ENCODE results near the gene RNASE7.
A peak's percentile ranks its signal among the peaks of the same experiment; 100 is the strongest.

DNA sequence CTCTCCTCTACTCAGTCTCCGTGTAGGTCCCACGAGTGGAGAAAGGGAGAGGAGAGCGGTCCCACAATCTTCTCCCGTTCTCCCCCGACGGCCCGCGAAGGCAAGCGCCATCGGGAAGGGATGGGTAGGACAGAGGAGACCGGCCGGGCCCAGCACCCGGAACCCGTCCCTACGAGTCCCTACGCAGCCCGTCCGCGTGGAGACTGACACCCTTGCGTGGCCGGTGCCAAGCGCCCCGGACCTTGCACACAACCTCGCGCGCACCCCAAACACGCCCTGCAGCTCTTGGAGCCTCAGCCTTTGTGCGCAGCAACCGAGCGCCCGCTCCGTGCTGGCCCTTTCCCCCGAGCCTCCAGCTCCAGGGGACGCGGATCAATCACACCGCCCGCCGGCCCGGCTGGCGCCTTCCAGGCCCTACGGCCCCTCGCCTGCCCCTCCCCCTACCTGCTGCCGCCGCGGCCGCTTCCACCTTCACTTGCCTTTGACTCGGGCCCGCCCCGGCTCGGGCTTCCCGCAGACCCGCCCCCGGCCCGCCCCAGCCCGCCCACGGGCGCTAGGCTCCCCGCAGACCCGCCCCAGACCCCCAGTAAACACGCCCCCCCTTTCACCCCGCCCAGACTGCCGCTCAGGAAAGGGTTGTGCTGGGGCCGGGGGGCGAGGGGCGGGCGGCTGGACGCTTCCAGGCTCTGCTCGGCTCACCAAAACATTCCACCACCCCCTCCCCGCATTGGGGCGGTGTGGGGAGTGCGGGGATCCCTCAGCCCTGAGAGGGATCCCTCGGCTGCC lies 17.4 kb upstream of the RNASE7 start, which contains the start of gene NDRG2:
- peak; percentile 45 to 65 (median 62) for TF ChIP-seq POLR2A (IDR thresholded peaks at IDR 0.05)
- TF ChIP-seq, protein P1, sequence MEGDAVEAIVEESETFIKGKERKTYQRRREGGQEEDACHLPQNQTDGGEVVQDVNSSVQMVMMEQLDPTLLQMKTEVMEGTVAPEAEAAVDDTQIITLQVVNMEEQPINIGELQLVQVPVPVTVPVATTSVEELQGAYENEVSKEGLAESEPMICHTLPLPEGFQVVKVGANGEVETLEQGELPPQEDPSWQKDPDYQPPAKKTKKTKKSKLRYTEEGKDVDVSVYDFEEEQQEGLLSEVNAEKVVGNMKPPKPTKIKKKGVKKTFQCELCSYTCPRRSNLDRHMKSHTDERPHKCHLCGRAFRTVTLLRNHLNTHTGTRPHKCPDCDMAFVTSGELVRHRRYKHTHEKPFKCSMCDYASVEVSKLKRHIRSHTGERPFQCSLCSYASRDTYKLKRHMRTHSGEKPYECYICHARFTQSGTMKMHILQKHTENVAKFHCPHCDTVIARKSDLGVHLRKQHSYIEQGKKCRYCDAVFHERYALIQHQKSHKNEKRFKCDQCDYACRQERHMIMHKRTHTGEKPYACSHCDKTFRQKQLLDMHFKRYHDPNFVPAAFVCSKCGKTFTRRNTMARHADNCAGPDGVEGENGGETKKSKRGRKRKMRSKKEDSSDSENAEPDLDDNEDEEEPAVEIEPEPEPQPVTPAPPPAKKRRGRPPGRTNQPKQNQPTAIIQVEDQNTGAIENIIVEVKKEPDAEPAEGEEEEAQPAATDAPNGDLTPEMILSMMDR (IDR thresholded peaks at IDR 0.05) = no peak

Measured in body of pancreas (tissue), 4 donors.